ENCODE measurements around the gene CD79A.

DNA sequence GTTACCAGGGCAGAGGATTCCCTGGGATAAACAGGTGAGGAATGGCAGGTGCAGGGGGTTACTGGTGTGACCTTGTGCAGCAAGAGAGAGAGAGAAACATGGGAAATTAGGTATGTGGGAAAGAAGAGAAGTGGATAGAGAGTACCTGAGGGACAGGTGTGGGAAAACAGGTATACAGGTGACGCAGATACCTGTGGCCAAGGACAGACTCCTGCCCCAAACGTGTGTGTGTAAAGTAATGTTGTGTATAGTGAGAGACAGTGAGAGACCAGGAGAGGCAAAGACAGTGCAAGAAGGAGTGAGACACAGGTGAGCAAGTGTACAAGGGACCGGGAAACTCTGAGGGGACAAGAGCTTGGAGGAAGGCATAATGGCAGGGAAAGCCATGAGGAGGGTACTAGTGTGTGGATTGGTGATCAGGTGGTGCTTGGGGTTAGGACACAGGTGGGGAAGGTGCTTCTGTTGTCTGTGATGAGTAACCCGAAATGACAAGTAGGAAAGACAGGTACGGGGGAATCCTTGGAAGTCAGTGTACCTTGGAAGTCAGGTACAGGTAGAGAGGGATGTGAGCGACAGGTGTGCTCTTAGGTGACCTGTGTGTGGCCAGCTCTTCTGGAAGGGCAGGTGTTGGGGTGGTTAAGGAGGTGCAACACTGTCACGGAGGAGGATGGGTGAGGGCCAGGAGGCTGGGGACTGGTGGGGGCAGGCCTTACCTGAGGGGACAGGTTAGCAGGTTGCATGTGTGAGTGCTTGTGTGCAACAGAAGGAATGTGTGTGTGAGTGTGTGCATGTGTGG is 48.3 kb downstream of the CD79A start:
- TF ChIP-seq, protein P1, sequence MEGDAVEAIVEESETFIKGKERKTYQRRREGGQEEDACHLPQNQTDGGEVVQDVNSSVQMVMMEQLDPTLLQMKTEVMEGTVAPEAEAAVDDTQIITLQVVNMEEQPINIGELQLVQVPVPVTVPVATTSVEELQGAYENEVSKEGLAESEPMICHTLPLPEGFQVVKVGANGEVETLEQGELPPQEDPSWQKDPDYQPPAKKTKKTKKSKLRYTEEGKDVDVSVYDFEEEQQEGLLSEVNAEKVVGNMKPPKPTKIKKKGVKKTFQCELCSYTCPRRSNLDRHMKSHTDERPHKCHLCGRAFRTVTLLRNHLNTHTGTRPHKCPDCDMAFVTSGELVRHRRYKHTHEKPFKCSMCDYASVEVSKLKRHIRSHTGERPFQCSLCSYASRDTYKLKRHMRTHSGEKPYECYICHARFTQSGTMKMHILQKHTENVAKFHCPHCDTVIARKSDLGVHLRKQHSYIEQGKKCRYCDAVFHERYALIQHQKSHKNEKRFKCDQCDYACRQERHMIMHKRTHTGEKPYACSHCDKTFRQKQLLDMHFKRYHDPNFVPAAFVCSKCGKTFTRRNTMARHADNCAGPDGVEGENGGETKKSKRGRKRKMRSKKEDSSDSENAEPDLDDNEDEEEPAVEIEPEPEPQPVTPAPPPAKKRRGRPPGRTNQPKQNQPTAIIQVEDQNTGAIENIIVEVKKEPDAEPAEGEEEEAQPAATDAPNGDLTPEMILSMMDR (conservative IDR thresholded peaks at IDR 0.05 in 1 of 2, IDR thresholded peaks at IDR 0.05 in 1 of 2; ENCODE audit: extremely low read depth in 1 of 2, insufficient read depth in 1 of 2, low read depth in 1 of 2, low read length in 2 of 2) = no peak
- no peak for TF ChIP-seq EZH2 (IDR thresholded peaks at IDR 0.05; ENCODE audit: borderline replicate concordance, low read length)
